Fibroblast of skin of right quadriceps (primary cell): ENCODE results near the gene SEPTIN8.
A peak's percentile ranks its signal among the peaks of the same experiment; 100 is the strongest.

ENCODE experiments used
- DNase-seq: peaks from one replicate; pipeline ENCODE4 v3.0.0-alpha.2; 2013

SEPTIN8 gene, protein sequence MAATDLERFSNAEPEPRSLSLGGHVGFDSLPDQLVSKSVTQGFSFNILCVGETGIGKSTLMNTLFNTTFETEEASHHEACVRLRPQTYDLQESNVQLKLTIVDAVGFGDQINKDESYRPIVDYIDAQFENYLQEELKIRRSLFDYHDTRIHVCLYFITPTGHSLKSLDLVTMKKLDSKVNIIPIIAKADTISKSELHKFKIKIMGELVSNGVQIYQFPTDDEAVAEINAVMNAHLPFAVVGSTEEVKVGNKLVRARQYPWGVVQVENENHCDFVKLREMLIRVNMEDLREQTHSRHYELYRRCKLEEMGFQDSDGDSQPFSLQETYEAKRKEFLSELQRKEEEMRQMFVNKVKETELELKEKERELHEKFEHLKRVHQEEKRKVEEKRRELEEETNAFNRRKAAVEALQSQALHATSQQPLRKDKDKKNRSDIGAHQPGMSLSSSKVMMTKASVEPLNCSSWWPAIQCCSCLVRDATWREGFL

GRCh38 chr5:132777209-132778069, at the start of gene SEPTIN8:
Gene SEPTIN8 (minus strand): TSS chr5:132777239. CDS start chr5:132777137, 102 bp downstream.
- peak; percentile 44 for DNase-seq

GRCh38 chr5:132826424-132827082, 49.5 kb upstream of the SEPTIN8 start:
- DNase-seq: no peak

DNA sequence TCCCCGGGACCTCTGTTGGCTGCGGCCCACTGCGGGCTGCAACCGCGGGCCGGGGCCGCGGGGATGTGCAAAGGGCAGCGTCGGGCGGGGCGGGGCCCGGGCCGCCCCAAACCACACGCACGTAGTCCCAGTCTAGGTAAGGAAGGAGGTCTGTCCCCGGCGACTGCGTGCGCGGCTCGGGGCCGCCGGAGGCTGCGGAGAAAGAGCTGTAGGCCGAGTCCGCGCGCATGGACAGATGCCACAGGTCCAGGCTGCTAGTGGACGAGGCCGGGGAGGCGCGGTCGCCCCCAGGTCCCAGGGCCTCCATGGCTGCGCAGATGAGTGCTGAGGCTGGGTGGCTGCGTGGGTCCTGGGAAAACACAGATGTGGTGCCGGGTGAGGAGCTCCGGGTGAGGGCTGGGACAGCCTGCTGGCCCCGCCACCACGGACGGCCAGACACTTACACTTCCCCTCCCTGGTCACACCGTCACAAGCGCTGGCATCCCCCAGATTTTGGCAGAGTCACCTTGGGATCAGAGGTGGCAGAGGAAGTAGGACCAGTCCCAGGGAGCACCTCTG, 48.9 kb upstream of the SEPTIN8 start:
- DNase-seq: no peak

GRCh38 chr5:132825033-132825833, 48.2 kb upstream of the SEPTIN8 start:
- no peak for DNase-seq

GRCh38 chr5:132824426-132824825, 47.4 kb upstream of the SEPTIN8 start:
- no peak for DNase-seq

GRCh38 chr5:132823481-132824050, 46.5 kb upstream of the SEPTIN8 start:
- DNase-seq: no peak

DNA sequence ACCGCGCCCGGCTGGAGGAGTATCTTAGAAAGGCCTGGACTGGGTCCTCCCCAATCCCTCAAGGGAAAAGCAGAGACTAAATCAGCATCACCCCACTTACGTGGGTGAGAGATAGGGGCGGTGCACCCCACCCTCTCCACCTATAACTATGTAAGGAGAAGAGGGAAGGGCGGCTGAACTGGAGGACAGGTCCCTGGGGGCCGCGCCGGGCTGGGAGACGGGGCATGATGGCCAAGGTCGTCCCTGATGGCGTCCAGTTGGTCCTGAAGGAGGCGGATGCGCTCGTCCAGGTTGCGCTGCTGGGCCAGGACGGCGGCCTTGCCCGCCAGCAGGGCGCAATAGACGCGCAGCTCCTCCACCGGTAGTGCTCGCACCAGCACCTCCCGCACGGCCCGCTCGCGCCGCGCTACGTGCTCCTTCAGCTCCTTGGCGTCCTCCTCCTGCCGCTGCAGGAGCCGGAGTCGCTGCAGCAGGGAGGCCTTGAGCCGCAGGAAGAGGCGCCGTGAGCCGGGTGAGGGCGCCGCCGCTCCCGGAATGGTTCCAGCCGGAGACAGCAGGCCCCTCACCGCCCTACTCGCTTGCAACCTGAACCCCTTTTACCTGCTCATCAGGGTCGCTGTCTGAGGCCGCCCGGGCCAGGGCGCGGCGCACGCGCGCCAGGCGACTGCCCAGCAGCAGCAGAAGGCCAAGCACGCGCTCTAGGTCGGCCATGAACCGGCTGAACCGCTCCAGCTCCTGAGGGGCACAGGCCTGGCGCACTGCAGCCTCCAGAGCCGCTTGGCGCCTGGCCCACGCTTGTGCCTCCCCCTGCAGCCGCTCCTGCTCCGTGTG, 45.8 kb upstream of the SEPTIN8 start:
- no peak for DNase-seq

DNA sequence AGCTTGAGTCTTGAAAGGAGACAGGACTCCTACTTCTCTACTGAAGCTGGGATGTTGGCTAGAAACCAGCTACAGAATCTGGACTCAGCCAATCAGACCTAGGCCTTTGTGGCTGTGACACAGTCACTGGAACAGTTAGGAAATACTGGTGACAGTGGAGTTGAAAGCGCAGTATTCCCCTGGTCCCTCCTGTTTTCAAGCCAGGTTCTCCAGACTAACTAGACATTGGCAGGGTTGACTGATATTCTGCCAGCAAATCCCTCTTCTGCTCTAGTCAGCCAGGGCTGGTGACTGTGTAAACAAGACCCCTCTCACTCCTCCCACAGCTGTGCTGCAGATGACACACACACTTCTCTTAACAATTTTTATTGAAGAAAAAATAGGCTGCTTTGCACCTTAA, 44.8 kb upstream of the SEPTIN8 start:
- no peak for DNase-seq

GRCh38 chr5:132821350-132821749, 44.3 kb upstream of the SEPTIN8 start:
- no peak for DNase-seq

DNA sequence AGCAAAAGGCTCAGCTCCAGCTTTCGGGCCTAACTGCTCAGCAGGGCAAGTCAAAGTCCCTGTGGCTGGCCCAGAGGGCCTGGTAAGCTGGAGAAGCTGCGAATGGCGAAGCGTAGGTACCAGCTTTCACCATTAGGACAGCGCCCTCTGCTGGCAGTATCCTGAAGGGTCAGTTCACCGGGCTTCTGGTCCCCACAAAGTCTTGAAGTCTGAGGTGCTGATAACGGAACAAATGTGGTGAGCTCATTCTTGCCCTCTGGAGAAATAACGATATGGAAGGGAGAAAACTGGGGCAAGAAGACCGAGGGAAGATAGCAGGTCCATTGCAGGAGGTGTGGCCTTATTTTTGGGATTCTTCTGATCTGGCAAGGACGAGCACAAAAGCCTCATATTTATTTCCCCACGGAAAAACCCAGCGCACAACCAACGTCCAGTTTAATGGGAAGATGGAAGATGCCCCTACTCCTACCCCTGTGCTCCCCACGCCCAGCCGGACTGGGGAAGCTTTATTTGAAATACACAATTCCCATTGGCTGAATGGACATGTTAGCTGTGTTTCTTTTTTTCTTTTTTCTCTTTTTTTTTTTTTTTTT, 43.2 kb upstream of the SEPTIN8 start:
- peak; percentile 83 for DNase-seq

GRCh38 chr5:132819468-132819867, 42.4 kb upstream of the SEPTIN8 start:
- DNase-seq: no peak

GRCh38 chr5:132817011-132817410, 40.0 kb upstream of the SEPTIN8 start:
- no peak for DNase-seq

DNA sequence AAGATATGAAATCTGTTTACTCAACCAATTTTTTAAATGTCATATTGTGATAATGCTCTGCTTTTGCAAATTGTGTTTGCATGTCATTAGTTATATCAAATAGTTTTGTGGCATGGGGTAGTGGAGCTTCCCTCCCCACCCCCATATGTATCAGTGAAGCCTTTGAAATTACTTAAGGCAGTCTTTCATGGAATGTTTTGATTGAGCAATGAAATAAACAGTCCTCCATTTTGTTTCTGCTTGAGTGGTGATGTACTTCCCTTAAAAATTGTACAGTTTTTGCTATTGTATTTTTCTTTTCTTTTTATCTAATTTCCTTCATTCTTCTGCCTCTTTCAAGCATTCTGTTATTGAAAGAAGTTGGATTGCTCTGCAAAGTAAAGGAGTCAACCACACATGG, 39.5 kb upstream of the SEPTIN8 start:
- no peak for DNase-seq

- no peak for DNase-seq
Observed at GRCh38 chr5:132816083-132816482, 39.0 kb upstream of the SEPTIN8 start.

DNA sequence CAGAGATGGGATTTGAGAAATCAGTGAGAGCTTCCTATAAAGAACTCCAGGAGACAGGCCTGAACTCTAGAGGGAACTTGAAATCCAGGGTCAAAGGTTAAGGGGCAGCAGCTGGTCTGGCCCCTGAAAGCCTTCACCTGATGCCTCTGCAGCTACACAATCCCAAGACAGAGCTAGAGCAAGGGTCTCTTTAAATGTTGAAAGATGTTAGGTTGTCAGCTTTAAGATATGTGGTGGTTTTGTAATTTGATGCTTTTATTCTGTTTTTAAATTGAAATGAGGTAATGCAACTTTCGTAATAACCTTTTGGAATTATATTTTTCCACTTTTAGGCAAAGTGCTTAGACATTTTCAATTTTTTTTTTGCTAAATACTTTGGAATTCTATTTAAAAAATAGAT, 38.4 kb upstream of the SEPTIN8 start:
- peak; percentile 37 for DNase-seq

DNA sequence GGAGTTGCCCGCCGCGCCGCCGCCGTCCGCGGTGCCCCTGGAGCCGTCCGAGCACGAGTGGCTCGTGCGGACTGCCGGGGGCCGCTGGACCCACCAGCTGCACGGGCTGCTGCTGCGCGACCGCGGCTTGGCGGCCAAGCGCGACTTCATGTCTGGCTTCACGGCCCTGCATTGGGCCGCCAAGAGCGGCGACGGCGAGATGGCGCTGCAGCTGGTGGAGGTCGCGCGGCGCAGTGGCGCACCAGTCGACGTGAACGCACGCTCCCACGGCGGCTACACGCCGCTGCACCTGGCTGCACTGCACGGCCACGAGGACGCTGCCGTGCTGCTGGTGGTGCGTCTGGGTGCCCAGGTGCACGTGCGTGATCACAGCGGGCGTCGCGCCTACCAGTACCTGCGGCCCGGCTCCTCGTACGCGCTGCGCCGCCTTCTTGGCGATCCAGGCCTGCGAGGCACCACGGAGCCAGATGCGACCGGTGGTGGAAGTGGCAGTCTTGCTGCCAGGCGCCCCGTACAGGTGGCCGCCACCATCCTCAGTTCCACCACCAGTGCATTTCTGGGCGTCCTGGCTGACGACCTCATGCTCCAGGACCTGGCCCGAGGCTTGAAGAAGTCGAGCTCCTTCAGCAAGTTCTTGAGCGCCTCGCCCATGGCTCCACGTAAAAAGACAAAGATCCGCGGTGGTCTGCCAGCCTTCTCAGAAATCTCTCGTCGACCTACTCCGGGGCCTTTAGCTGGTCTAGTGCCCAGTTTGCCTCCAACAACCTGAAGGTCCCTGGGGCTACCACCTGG, 37.7 kb upstream of the SEPTIN8 start:
- no peak for DNase-seq

GRCh38 chr5:132813599-132814502, 36.8 kb upstream of the SEPTIN8 start:
- no peak for DNase-seq
